GM12892 (cell line): ENCODE results near the gene KAT6B.

Experiments used
- POLR2A ChIP-seq: IDR thresholded peaks from 2 replicates; pipeline ENCODE4 v1.6.1; 2011; ENCODE audit warnings: low read depth, low read length, control low read depth
- TAF1 ChIP-seq: IDR thresholded peaks from 2 replicates; pipeline ENCODE4 v1.6.1; 2011; ENCODE audit warnings: low read depth, mild to moderate bottlenecking, control low read depth, low read length, borderline replicate concordance

DNA sequence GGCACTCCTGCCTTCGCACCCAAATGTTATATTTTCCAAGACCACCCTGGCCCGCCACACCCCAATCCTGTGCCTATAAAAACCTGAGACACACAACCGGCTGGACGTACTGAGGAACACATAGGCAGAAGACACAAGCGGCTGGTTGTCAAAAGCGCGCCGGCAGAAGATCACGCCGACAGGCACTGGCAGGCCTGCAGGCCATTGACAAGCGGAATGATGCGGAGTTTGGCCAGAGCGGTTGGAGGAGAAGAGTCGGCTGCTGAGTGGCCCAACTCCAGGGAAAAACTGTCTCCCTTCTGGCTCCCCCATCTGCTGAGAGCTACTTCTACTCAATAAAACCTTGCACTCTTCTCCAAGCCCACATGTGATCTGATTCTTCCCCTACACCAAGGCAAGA lies 245.4 kb downstream of the KAT6B start:
- TF ChIP-seq TAF1 (no peak), POLR2A (no peak)
